ENCODE results near the gene PLEKHH2. TPM values are rescaled to one million over a fixed set of nuclear protein-coding genes. Genes with fewer than 3 reads are reported as not detected.
A peak's percentile ranks its signal among the peaks of the same experiment; 100 is the strongest.
"Not testable (repeated sequence)": the region's sequence is repeated elsewhere in the genome, so short reads cannot be mapped to it uniquely, and the experiment has no call there.

The PLEKHH2 gene
- total and polyA plus RNA-seq, 2 experiments from 2014 or later, result 5.4 to 6.7 TPM

DNA sequence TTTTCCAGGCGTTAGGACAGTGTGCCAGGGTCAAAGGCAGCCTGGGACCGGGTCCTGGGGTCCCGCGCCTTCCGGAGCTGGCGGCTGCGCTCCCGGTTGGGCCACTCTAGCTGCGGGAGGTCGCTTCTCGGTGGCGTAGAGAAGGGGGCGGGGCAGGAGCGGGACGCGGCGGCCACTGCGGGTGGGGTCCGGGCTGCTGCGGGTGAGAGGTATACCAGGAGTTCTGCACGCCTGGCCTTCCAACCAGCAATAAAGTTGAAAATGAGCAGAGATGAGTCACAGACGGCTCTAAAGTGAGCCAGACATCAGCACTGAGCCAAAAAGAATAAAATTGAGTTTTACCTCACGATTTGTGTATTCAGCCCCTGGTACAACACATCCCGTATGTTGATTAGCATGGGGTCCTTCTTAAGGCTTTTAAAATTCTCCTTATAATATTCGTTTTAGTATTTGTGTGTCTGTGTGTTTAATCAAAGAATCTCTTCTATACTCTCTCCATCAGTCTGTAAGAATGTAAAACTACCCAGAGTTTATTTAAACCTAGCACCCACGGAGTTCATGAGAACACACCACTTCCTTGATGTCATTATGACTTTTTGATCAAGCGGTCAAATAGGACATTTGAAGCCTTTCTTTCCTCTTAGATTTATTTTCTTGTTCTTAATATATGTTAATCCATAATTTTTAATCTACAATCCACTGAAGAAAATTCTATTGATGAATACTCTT is 39.4 kb downstream of the PLEKHH2 start, which contains the start of gene C1GALT1C1L:
Gene C1GALT1C1L, minus strand, starts transcription at position 108 of the 729 bp plus-strand sequence. Its CDS starts 107 bp downstream, at position 1.
- no peaks in the 10 kb centered on the region for H3K9me2 ChIP-seq (ENCODE audit: insufficient read depth)
- Mint-ChIP-seq H3K27ac (no peak within 1 kb of the TSS), H3K36me3 (ENCODE audit: low read depth) (peaks cover 13% of the 10 kb centered on the region), H3K4me3 (peak within 1 kb of the TSS; percentile 35), H3K9me3 (peaks cover 9% of the 10 kb centered on the region), H3K27me3 (ENCODE audit: insufficient read depth, low read depth, poor library complexity) (no peaks in the 10 kb centered on the region), H3K4me1 (peaks cover 2% of the 10 kb centered on the region; the same call in 2 of the 3 replicates)
- H3K4me3 ChIP-seq, result peak within 1 kb of the TSS; percentile 56
- H3K36me3 ChIP-seq (ENCODE audit: insufficient read depth), result no peaks in the 10 kb centered on the region
- peak; percentile 94 for ATAC-seq
- H3K79me2 ChIP-seq (replicated peaks; ENCODE audit: insufficient read depth), result no peaks in the 10 kb centered on the region
- H3K4me2 ChIP-seq, result peak within 1 kb of the TSS; percentile 86
- no peaks in the 10 kb centered on the region for H4K20me1 ChIP-seq (replicated peaks; ENCODE audit: insufficient read depth)
- no peak within 1 kb of the TSS for H3K27ac ChIP-seq (ENCODE audit: low read depth)
- H3K27me3 ChIP-seq (ENCODE audit: insufficient read depth), result no peaks in the 10 kb centered on the region
- no peak for TF ChIP-seq CTCF (conservative IDR thresholded peaks at IDR 0.05; ENCODE audit: low read depth in 2 of 2)
- TF ChIP-seq ZNF331 (CRISPR knock-in tag; IDR thresholded peaks at IDR 0.05; ENCODE audit: low read depth), result no peak
- TF ChIP-seq ZNF114 (CRISPR knock-in tag; IDR thresholded peaks at IDR 0.05), result no peak
- TF ChIP-seq CREB1 (CRISPR knock-in tag; IDR thresholded peaks at IDR 0.05; ENCODE audit: low read depth), result no peak
- TF ChIP-seq STAT1 (IDR thresholded peaks at IDR 0.05; ENCODE audit: unreplicated experiment), result no peak
- TF ChIP-seq ETS1 (IDR thresholded peaks at IDR 0.05), result no peak
- peak; percentile 73 for DNase-seq (ENCODE audit: low spot score)
- H3K4me1 ChIP-seq (ENCODE audit: insufficient read depth), result no peaks in the 10 kb centered on the region
- peak within 1 kb of the TSS; percentile 90 for H2AFZ ChIP-seq
- H3F3A ChIP-seq (replicated peaks; ENCODE audit: low read depth), result no peaks in the 10 kb centered on the region

- H3K4me3 Mint-ChIP-seq; H3K27me3 ChIP-seq (ENCODE audit: insufficient read depth); H4K20me1 ChIP-seq (replicated peaks; ENCODE audit: insufficient read depth); H2AFZ ChIP-seq; ATAC-seq; H3K4me2 ChIP-seq; H3K4me3 ChIP-seq; H3K9me2 ChIP-seq (ENCODE audit: insufficient read depth); H3K27ac Mint-ChIP-seq; H3K9me3 Mint-ChIP-seq; H3K36me3 ChIP-seq (ENCODE audit: insufficient read depth); H3K4me1 Mint-ChIP-seq; H3F3A ChIP-seq (replicated peaks; ENCODE audit: low read depth); H3K4me1 ChIP-seq (ENCODE audit: insufficient read depth); H3K79me2 ChIP-seq (replicated peaks; ENCODE audit: insufficient read depth); DNase-seq (ENCODE audit: low spot score); H3K27me3 Mint-ChIP-seq (ENCODE audit: insufficient read depth, low read depth, poor library complexity); H3K27ac ChIP-seq (ENCODE audit: low read depth): not testable (repeated sequence)
- H3K36me3 Mint-ChIP-seq (ENCODE audit: low read depth), result peaks cover 13% of the 10 kb centered on the region
Observed at GRCh38 chr2:43677783-43678182, 40.7 kb downstream of the PLEKHH2 start.

DNA sequence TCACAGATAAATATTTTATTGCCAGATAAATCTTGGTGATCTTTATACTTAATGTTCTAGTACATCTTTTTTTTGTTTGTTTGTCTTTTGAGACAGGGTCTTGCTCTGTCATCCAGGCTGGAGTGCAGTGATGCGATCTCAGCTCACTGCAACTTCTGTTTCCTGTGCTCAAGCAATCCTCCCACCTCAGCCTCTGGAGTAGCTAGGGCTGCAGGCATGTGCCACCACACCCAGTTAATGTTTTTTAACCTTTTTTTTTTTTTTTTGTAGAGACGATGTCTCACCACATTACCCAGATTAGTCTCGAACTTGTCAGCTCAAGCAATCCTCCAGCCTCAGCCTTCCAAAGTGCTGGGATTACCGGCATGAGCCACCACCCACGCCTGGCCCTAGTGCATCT is 48.3 kb downstream of the PLEKHH2 start:
- H3K36me3 Mint-ChIP-seq (ENCODE audit: low read depth), result no peaks in the 10 kb centered on the region
- no peak overlapping the region for H3K27ac Mint-ChIP-seq
- H3K4me1 Mint-ChIP-seq, result no peaks in the 10 kb centered on the region
- H3K27ac ChIP-seq (ENCODE audit: low read depth), result no peak overlapping the region
- H3K4me3 Mint-ChIP-seq, result no peak overlapping the region
- no peak overlapping the region for H3K4me2 ChIP-seq
- peaks cover 4% of the 10 kb centered on the region for H3K27me3 Mint-ChIP-seq (ENCODE audit: insufficient read depth, low read depth, poor library complexity)
- no peak overlapping the region for H3K4me3 ChIP-seq
- H3F3A ChIP-seq (replicated peaks; ENCODE audit: low read depth), result no peaks in the 10 kb centered on the region
- no peak overlapping the region for H2AFZ ChIP-seq
- ATAC-seq (no peak), DNase-seq (ENCODE audit: low spot score) (no peak)
- H3K27me3 ChIP-seq (ENCODE audit: insufficient read depth), result no peaks in the 10 kb centered on the region
- H3K79me2 ChIP-seq (replicated peaks; ENCODE audit: insufficient read depth), result no peaks in the 10 kb centered on the region
- H3K9me2 ChIP-seq (ENCODE audit: insufficient read depth), result no peaks in the 10 kb centered on the region
- H3K9me3 Mint-ChIP-seq, result no peaks in the 10 kb centered on the region
- H3K4me1 ChIP-seq (ENCODE audit: insufficient read depth), result no peaks in the 10 kb centered on the region
- no peaks in the 10 kb centered on the region for H4K20me1 ChIP-seq (replicated peaks; ENCODE audit: insufficient read depth)
- H3K36me3 ChIP-seq (ENCODE audit: insufficient read depth), result no peaks in the 10 kb centered on the region
- TF ChIP-seq ZNF114 (CRISPR knock-in tag; IDR thresholded peaks at IDR 0.05) (no peak), ZNF331 (CRISPR knock-in tag; IDR thresholded peaks at IDR 0.05; ENCODE audit: low read depth) (no peak), REST (IDR thresholded peaks at IDR 0.05; ENCODE audit: unreplicated experiment) (no peak), NANOG (IDR thresholded peaks at IDR 0.05; ENCODE audit: borderline replicate concordance) (no peak), STAT1 (IDR thresholded peaks at IDR 0.05; ENCODE audit: unreplicated experiment) (no peak), EZH2phosphoT487 (IDR thresholded peaks at IDR 0.05; ENCODE audit: unreplicated experiment) (no peak), JUNB (IDR thresholded peaks at IDR 0.05; ENCODE audit: unreplicated experiment) (no peak), POLR2AphosphoS5 (IDR thresholded peaks at IDR 0.05; ENCODE audit: low read depth) (no peak), EZH2 (IDR thresholded peaks at IDR 0.05; ENCODE audit: low read depth, unreplicated experiment) (no peak), CREB1 (CRISPR knock-in tag; IDR thresholded peaks at IDR 0.05; ENCODE audit: low read depth) (no peak)
